K562 (cell line): ENCODE data around the gene RNU1-4. TPM values are rescaled to one million over a fixed set of nuclear protein-coding genes. Genes with fewer than 3 reads are reported as not detected.

Experiments used
- CBX1 ChIP-seq: sonication (generic); IDR thresholded peaks from 2 replicates; pipeline ENCODE4 v1.6.1; 2016; ENCODE audit warnings: antibody characterized with exemption, low read depth, mild to moderate bottlenecking
- FOSL1 ChIP-seq: fragments of 200-800 bp; sonication (Bioruptor generic); conservative IDR thresholded peaks from 2 replicates; pipeline ENCODE4 v1.6.1; 2016; ENCODE audit warnings: missing genetic modification characterization, missing compliant biosample characterization
- FOXK2 ChIP-seq, 2 experiments: fragments of 450-650 bp; IDR thresholded peaks in 1 of 2; conservative IDR thresholded peaks in 1 of 2; 2 replicates each; pipeline ENCODE4 v1.6.1; 2016; ENCODE audit warnings: low read depth in 2 of 2, mild to moderate bottlenecking in 1 of 2
- HDGF ChIP-seq: fragments of 450-650 bp; IDR thresholded peaks from 2 replicates; pipeline ENCODE4 v1.6.1; 2016
- HNRNPUL1 ChIP-seq: fragments of 200-400 bp; formaldehyde crosslinking; IDR thresholded peaks from 2 replicates; pipeline ENCODE4 v1.6.1; 2017; ENCODE audit warnings: low read length
- POLR2H ChIP-seq: IDR thresholded peaks from 2 replicates; pipeline ENCODE4 v1.6.1; 2016; ENCODE audit warnings: missing genetic modification characterization, low read depth, mild to moderate bottlenecking, control low read depth, missing compliant biosample characterization, moderate library complexity
- POLR3A ChIP-seq: IDR thresholded peaks from 2 replicates; pipeline ENCODE4 v1.6.1; 2011; ENCODE audit warnings: borderline replicate concordance, mild to moderate bottlenecking, moderate library complexity; ENCODE audit not compliant: insufficient read length, insufficient read depth; ENCODE audit errors: extremely low read depth
- SLC30A9 ChIP-seq: fragments of 250-450 bp; sonication (Bioruptor Pico); IDR thresholded peaks from 2 replicates; pipeline ENCODE4 v1.8.0; 2022; ENCODE audit warnings: mild to moderate bottlenecking, moderate library complexity
- TEAD4 ChIP-seq, 2 experiments: sonication (generic) in 1 of 2; formaldehyde crosslinking in 1 of 2; IDR thresholded peaks; 2 replicates each; pipeline versions ENCODE4 v1.6.1 to v1.8.0; 2012 to 2022; ENCODE audit warnings: borderline replicate concordance in 1 of 2, inconsistent platforms in 1 of 2, low read length in 1 of 2, mild to moderate bottlenecking in 1 of 2, missing genetic modification reagents in 1 of 2
- ZNF282 ChIP-seq: sonication (generic); formaldehyde crosslinking; IDR thresholded peaks from 2 replicates; pipeline ENCODE4 v1.8.1; 2023; ENCODE audit warnings: missing genetic modification reagents
- ZNF696 ChIP-seq: fragments of 250-450 bp; sonication (Bioruptor Pico); conservative IDR thresholded peaks from 2 replicates; pipeline ENCODE4 v1.4.0; 2020; ENCODE audit warnings: mild to moderate bottlenecking, moderate library complexity
- polyA plus RNA-seq, 8 experiments: library from polyadenylated mRNA; depleted of rRNA in 4 of 8; stranded (reverse) in 5 of 8; unstranded in 3 of 8; fragments of >200 nt; fragmentation: Nextera tagmentation in 2 of 8; fragmentation: Illumina TruSeq in 1 of 8; extraction: Ambion mirVana in 2 of 8; extraction: Trizol in 1 of 8; gene quantifications; 2 replicates each; pipeline versions ENCODE4 v1.2.1 to v1.2.3, GENCODE V29; 2011 to 2014; ENCODE audit warnings: inconsistent platforms in 1 of 8, missing spikeins in 1 of 8
- total RNA-seq, 7 experiments: library from RNA; depleted of rRNA in 6 of 7; stranded (reverse); fragments of >200 nt in 6 of 7; fragmentation: Illumina TruSeq in 2 of 7; extraction: Trizol in 2 of 7; gene quantifications; 2 replicates each; pipeline versions ENCODE4 v1.2.1 to v1.2.3, GENCODE V29; 2011 to 2021; ENCODE audit warnings: low replicate concordance in 1 of 7
- TF ChIP-seq, protein P1 (sequence below), 2 experiments: fragments of 450-650 bp in 1 of 2; sonication (generic) in 1 of 2; formaldehyde crosslinking; conservative IDR thresholded peaks; 2 replicates each; pipeline versions ENCODE4 v1.4.0 to v1.8.1; 2020 to 2022; ENCODE audit warnings: mild to moderate bottlenecking in 1 of 2, missing genetic modification reagents in 1 of 2
- TF ChIP-seq, protein P2 (sequence below): fragments of 250-450 bp; sonication (Bioruptor Pico); IDR thresholded peaks from 2 replicates; pipeline ENCODE4 v1.4.0; 2020; ENCODE audit warnings: mild to moderate bottlenecking
- TF ChIP-seq, protein P3 (sequence below): fragments of 450-650 bp; IDR thresholded peaks from 2 replicates; pipeline ENCODE4 v1.6.1; 2016; ENCODE audit warnings: low read depth, mild to moderate bottlenecking, moderate library complexity
- TF ChIP-seq, protein P4 (sequence below): IDR thresholded peaks from 3 replicates; pipeline ENCODE4 v1.6.1; 2011; ENCODE audit warnings: borderline replicate concordance, mild to moderate bottlenecking, moderate library complexity; ENCODE audit not compliant: insufficient read length; ENCODE audit errors: extremely low read depth
- TF ChIP-seq, protein P5 (sequence below), 2 experiments: fragments of 450-650 bp in 1 of 2; sonication (generic) in 1 of 2; formaldehyde crosslinking in 1 of 2; IDR thresholded peaks in 1 of 2; conservative IDR thresholded peaks in 1 of 2; 2 replicates each; pipeline versions ENCODE4 v1.6.1 to v1.8.1; 2016 to 2023; ENCODE audit warnings: mild to moderate bottlenecking in 2 of 2, moderate library complexity in 2 of 2, inconsistent platforms in 1 of 2, missing genetic modification reagents in 1 of 2

The RNU1-4 gene
- total and polyA plus RNA-seq, 9 of the 15 experiments (the other 6 are each of a cell fraction or from before 2014, with no cell fraction given) = under 0.01 to 32,823 (median 2,538) TPM; not detected in 4

DNA sequence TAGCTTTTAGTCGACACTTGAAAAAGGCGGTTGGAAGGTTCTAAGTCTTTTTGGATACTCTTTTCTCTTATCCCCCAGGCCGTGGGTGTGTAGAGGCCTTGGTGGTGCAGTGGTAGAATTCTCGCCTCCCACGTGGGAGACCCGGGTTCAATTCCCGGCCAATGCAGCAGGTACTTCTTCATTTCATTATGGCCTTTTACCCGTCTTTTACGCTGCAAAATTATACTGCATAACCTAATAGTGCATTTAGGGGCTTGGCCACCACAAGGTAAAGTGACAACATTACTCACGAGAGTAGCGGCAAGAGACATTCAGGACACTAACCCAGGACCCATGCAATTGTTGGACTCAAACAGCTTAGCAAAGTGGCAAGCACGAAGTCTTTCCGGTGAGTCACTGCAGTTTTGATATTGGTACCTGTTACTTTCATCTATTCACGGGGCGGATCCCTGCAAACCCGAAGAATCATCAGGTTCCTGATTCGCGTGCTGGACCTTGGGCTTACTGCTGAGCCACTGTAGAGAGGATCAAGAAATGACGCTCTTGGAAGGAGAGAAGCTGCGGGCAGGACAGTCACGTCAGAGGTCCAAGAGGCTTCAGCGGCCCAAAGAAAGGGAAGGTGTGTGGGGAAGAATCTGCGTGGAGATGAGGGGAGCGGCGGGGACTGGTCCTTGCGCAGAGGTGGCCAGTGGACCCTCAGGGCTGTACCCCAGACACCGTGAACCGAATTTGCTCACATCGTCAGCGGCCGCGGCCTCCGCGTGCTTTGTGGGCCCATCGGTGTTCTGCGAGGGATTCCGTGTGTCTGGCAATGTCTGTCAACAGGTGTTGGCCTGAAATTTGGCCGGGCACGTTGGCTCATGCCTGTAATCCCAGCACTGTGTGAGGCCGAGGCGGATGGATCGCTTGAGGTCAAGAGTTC is 12.9 kb upstream of the RNU1-4 start (continued):
- TF ChIP-seq, protein P1, sequence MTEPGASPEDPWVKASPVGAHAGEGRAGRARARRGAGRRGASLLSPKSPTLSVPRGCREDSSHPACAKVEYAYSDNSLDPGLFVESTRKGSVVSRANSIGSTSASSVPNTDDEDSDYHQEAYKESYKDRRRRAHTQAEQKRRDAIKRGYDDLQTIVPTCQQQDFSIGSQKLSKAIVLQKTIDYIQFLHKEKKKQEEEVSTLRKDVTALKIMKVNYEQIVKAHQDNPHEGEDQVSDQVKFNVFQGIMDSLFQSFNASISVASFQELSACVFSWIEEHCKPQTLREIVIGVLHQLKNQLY (CRISPR knock-in tag; conservative IDR thresholded peaks at IDR 0.05) = 0 out of 4 replicates have a peak, but pooled peaks of 1 of the 2 experiments have one; percentile 54
- TF ChIP-seq ZNF282 (CRISPR knock-in tag) (0 out of 2 replicates have a peak, but pooled peaks have one; percentile 64), FOXK2 (conservative IDR thresholded peaks at IDR 0.05 in 1 of 2, IDR thresholded peaks at IDR 0.05 in 1 of 2; ENCODE audit: low read depth in 2 of 2) (no peak), ZNF696 (CRISPR knock-in tag) (no peak), POLR2H (tag) (peak; percentile 98), TEAD4 (IDR thresholded peaks at IDR 0.05; ENCODE audit: low read length) (peak; percentile 47), TEAD4 (CRISPR knock-in tag; IDR thresholded peaks at IDR 0.05; ENCODE audit: borderline replicate concordance) (no peak), HNRNPUL1 (0 out of 2 replicates have a peak, but pooled peaks have one; percentile 52), CBX1 (peak; percentile 57; the same call in 1 of the 2 replicates), SLC30A9 (no peak), HDGF (no peak), POLR3A (peak; percentile 77), FOSL1 (tag) (peak; percentile 61; the same call in 1 of the 2 replicates)
- TF ChIP-seq, protein P2, sequence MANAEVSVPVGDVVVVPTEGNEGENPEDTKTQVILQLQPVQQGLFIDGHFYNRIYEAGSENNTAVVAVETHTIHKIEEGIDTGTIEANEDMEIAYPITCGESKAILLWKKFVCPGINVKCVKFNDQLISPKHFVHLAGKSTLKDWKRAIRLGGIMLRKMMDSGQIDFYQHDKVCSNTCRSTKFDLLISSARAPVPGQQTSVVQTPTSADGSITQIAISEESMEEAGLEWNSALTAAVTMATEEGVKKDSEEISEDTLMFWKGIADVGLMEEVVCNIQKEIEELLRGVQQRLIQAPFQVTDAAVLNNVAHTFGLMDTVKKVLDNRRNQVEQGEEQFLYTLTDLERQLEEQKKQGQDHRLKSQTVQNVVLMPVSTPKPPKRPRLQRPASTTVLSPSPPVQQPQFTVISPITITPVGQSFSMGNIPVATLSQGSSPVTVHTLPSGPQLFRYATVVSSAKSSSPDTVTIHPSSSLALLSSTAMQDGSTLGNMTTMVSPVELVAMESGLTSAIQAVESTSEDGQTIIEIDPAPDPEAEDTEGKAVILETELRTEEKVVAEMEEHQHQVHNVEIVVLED (CRISPR knock-in tag) = 0 out of 2 replicates have a peak, but pooled peaks have one; percentile 36
- TF ChIP-seq, protein P3, sequence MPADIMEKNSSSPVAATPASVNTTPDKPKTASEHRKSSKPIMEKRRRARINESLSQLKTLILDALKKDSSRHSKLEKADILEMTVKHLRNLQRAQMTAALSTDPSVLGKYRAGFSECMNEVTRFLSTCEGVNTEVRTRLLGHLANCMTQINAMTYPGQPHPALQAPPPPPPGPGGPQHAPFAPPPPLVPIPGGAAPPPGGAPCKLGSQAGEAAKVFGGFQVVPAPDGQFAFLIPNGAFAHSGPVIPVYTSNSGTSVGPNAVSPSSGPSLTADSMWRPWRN = no peak
- TF ChIP-seq, protein P4, sequence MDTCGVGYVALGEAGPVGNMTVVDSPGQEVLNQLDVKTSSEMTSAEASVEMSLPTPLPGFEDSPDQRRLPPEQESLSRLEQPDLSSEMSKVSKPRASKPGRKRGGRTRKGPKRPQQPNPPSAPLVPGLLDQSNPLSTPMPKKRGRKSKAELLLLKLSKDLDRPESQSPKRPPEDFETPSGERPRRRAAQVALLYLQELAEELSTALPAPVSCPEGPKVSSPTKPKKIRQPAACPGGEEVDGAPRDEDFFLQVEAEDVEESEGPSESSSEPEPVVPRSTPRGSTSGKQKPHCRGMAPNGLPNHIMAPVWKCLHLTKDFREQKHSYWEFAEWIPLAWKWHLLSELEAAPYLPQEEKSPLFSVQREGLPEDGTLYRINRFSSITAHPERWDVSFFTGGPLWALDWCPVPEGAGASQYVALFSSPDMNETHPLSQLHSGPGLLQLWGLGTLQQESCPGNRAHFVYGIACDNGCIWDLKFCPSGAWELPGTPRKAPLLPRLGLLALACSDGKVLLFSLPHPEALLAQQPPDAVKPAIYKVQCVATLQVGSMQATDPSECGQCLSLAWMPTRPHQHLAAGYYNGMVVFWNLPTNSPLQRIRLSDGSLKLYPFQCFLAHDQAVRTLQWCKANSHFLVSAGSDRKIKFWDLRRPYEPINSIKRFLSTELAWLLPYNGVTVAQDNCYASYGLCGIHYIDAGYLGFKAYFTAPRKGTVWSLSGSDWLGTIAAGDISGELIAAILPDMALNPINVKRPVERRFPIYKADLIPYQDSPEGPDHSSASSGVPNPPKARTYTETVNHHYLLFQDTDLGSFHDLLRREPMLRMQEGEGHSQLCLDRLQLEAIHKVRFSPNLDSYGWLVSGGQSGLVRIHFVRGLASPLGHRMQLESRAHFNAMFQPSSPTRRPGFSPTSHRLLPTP = peak; percentile 38
- TF ChIP-seq, protein P5, sequence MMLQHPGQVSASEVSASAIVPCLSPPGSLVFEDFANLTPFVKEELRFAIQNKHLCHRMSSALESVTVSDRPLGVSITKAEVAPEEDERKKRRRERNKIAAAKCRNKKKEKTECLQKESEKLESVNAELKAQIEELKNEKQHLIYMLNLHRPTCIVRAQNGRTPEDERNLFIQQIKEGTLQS (IDR thresholded peaks at IDR 0.05) = 0 out of 2 replicates have a peak, but pooled peaks have one; percentile 12
- TF ChIP-seq, protein P5 (CRISPR knock-in tag; conservative IDR thresholded peaks at IDR 0.05) = no peak
